ENCODE results near the gene KIAA1549. TPM values are rescaled to one million over a fixed set of nuclear protein-coding genes. Genes with fewer than 3 reads are reported as not detected.

KIAA1549 gene
- total RNA-seq, 1 experiment from 2014 or later, result 18.7 TPM

GRCh38 chr7:138945154-138945553 lies 36.0 kb downstream of the KIAA1549 start:
- H3K9me3 Mint-ChIP-seq, result no peaks in the 10 kb centered on the region
- H3K27ac Mint-ChIP-seq, result no peak overlapping the region
- CTCF ChIA-PET, result interaction anchor here (1.2 kb wide), 1 partner anchor 8 kb away, joined by 3 read pairs; no protein-coding TSS in a partner anchor
- POLR2A ChIA-PET, result interaction anchor here (0.7 kb wide), 1 partner anchor 25 kb away, joined by 3 read pairs; no protein-coding TSS in a partner anchor
- H3K36me3 Mint-ChIP-seq, result peaks cover 2% of the 10 kb centered on the region; the same call in 1 of the 2 replicates
- H3K4me3 Mint-ChIP-seq, result no peak overlapping the region
- ATAC-seq, result peak; percentile 63
- H3K27me3 Mint-ChIP-seq (ENCODE audit: low read depth), result no peaks in the 10 kb centered on the region
- DNase-seq (ENCODE audit: low spot score), result no peak
- H3K4me1 Mint-ChIP-seq, result peaks cover 44% of the 10 kb centered on the region
- TF ChIP-seq, protein P1, sequence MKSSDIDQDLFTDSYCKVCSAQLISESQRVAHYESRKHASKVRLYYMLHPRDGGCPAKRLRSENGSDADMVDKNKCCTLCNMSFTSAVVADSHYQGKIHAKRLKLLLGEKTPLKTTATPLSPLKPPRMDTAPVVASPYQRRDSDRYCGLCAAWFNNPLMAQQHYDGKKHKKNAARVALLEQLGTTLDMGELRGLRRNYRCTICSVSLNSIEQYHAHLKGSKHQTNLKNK (CRISPR knock-in tag; IDR thresholded peaks at IDR 0.05), result no peak
- TF ChIP-seq GRHL2 (CRISPR knock-in tag; IDR thresholded peaks at IDR 0.05; ENCODE audit: insufficient replicate concordance, severe bottlenecking) (no peak), ZNF281 (CRISPR knock-in tag; IDR thresholded peaks at IDR 0.05) (no peak), FOXK1 (CRISPR knock-in tag; IDR thresholded peaks at IDR 0.05) (no peak), RORB (CRISPR knock-in tag; IDR thresholded peaks at IDR 0.05) (no peak), USF1 (CRISPR knock-in tag; IDR thresholded peaks at IDR 0.05) (no peak), TCF7 (CRISPR knock-in tag; IDR thresholded peaks at IDR 0.05; ENCODE audit: low read depth) (no peak), MYBL2 (CRISPR knock-in tag; IDR thresholded peaks at IDR 0.05) (no peak), TP53 (CRISPR knock-in tag; IDR thresholded peaks at IDR 0.05) (no peak), ZNF121 (CRISPR knock-in tag; IDR thresholded peaks at IDR 0.05) (no peak), TEAD1 (CRISPR knock-in tag; IDR thresholded peaks at IDR 0.05) (no peak), NR1H2 (CRISPR knock-in tag; IDR thresholded peaks at IDR 0.05) (no peak), USF2 (CRISPR knock-in tag; IDR thresholded peaks at IDR 0.05) (no peak)
- TF ChIP-seq, protein P2, sequence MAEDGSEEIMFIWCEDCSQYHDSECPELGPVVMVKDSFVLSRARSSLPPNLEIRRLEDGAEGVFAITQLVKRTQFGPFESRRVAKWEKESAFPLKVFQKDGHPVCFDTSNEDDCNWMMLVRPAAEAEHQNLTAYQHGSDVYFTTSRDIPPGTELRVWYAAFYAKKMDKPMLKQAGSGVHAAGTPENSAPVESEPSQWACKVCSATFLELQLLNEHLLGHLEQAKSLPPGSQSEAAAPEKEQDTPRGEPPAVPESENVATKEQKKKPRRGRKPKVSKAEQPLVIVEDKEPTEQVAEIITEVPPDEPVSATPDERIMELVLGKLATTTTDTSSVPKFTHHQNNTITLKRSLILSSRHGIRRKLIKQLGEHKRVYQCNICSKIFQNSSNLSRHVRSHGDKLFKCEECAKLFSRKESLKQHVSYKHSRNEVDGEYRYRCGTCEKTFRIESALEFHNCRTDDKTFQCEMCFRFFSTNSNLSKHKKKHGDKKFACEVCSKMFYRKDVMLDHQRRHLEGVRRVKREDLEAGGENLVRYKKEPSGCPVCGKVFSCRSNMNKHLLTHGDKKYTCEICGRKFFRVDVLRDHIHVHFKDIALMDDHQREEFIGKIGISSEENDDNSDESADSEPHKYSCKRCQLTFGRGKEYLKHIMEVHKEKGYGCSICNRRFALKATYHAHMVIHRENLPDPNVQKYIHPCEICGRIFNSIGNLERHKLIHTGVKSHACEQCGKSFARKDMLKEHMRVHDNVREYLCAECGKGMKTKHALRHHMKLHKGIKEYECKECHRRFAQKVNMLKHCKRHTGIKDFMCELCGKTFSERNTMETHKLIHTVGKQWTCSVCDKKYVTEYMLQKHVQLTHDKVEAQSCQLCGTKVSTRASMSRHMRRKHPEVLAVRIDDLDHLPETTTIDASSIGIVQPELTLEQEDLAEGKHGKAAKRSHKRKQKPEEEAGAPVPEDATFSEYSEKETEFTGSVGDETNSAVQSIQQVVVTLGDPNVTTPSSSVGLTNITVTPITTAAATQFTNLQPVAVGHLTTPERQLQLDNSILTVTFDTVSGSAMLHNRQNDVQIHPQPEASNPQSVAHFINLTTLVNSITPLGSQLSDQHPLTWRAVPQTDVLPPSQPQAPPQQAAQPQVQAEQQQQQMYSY (CRISPR knock-in tag; IDR thresholded peaks at IDR 0.05), result no peak
- TF ChIP-seq, protein P3, sequence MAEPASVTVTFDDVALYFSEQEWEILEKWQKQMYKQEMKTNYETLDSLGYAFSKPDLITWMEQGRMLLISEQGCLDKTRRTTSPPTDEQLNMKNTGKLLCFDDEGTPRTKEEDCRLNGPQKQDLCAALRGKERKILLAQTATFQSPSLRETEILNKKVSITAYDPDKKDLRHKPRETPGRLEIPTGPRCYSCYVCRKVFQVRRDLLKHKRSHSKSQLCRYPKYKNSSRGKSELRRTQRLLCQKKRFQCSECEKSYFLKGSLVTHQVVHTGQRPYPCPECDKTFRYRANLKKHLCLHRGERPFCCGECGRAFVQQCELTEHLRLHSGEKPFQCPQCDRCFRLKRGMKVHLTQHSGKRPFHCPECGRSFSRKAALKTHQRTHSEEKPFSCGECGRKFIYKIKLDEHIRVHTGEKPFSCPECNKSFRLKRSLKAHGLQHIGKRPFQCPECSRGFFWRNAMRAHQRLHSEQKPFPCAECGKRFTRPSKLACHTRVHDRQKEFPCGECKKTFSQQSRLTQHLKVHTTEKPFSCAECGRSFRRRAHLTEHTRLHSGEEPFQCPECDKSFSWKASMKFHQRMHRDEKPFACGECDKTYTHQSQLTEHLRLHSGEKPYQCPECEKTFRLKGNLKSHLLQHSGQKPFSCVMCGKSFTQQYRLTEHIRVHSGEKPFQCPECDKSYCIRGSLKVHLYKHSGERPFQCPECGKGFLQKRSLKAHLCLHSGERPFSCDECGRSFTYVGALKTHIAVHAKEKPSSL (CRISPR knock-in tag; conservative IDR thresholded peaks at IDR 0.05), result no peak

All from WTC11 (cell line).